Liver (tissue), 9 donors: ENCODE measurements around the gene C2orf92. TPM values are rescaled to one million over a fixed set of nuclear protein-coding genes. Genes with fewer than 3 reads are reported as not detected.

Experiments
- DNase-seq: peaks from one replicate; pipeline ENCODE4 v3.0.0-alpha.2; 2017; ENCODE audit warnings: low spot score
- H3K27ac ChIP-seq, 2 donors: one replicate each; pipeline ENCODE4 v1.7.0; 2013; ENCODE audit warnings: inconsistent platforms in 2 of 2, low read length in 2 of 2, control low read depth in 1 of 2, low read depth in 1 of 2, mild to moderate bottlenecking in 1 of 2
- H3K27me3 ChIP-seq, 4 donors: one replicate each; pipeline versions ENCODE4 v1.6.1 to v1.7.0; 2013; ENCODE audit warnings: low read length in 3 of 4, inconsistent platforms in 1 of 4, mild to moderate bottlenecking in 1 of 4, moderate library complexity in 1 of 4; ENCODE audit not compliant: control insufficient read depth in 4 of 4, insufficient read depth in 4 of 4
- H3K36me3 ChIP-seq, 4 donors: one replicate each; pipeline versions ENCODE4 v1.6.1 to v1.7.0; 2013; ENCODE audit warnings: low read length in 3 of 4, mild to moderate bottlenecking in 3 of 4, low read depth in 1 of 4, moderate library complexity in 1 of 4; ENCODE audit not compliant: control insufficient read depth in 4 of 4, insufficient read depth in 3 of 4
- H3K4me1 ChIP-seq, 4 donors: one replicate each; pipeline versions ENCODE4 v1.6.1 to v1.7.0; 2013; ENCODE audit warnings: low read length in 3 of 4, mild to moderate bottlenecking in 3 of 4, moderate library complexity in 1 of 4; ENCODE audit not compliant: control insufficient read depth in 4 of 4, insufficient read depth in 4 of 4
- H3K4me3 ChIP-seq, 3 donors: one replicate each; pipeline versions ENCODE4 v1.6.1 to v1.7.0; 2013; ENCODE audit warnings: low read length in 3 of 3, control low read depth in 1 of 3, low read depth in 1 of 3, mild to moderate bottlenecking in 1 of 3
- H3K9ac ChIP-seq, 2 donors: one replicate each; pipeline ENCODE4 v1.7.0; 2013; ENCODE audit warnings: low read length in 2 of 2, mild to moderate bottlenecking in 2 of 2, moderate library complexity in 2 of 2, control low read depth in 1 of 2, low read depth in 1 of 2
- H3K9me3 ChIP-seq, 4 donors: one replicate each; pipeline versions ENCODE4 v1.6.1 to v1.7.0; 2013; ENCODE audit warnings: low read length in 3 of 4; ENCODE audit not compliant: control insufficient read depth in 4 of 4
- CTCF ChIP-seq: fragments of 150-350 bp; IDR thresholded peaks from 2 replicates; pipeline ENCODE4 v1.5.1; 2017; ENCODE audit warnings: improper control_type of control experiment, low read depth, low read length; ENCODE audit not compliant: missing input control
- EGR1 ChIP-seq, 2 donors: IDR thresholded peaks; 2 replicates each; pipeline ENCODE4 v1.6.1; 2016 to 2018; ENCODE audit warnings: antibody characterized with exemption in 2 of 2, low read depth in 2 of 2
- FOXA1 ChIP-seq: IDR thresholded peaks from 2 replicates; pipeline ENCODE4 v1.6.1; 2016; ENCODE audit warnings: antibody characterized with exemption
- FOXA2 ChIP-seq: IDR thresholded peaks from 2 replicates; pipeline ENCODE4 v1.6.1; 2016; ENCODE audit warnings: antibody characterized with exemption
- GABPA ChIP-seq, 2 donors: IDR thresholded peaks in 1 of 2; conservative IDR thresholded peaks in 1 of 2; 2 replicates each; pipeline ENCODE4 v1.6.1; 2016; ENCODE audit warnings: antibody characterized with exemption in 2 of 2, mild to moderate bottlenecking in 1 of 2, moderate library complexity in 1 of 2
- HNF4A ChIP-seq, 2 donors: conservative IDR thresholded peaks; 2 replicates each; pipeline ENCODE4 v1.6.1; 2016; ENCODE audit warnings: antibody characterized with exemption in 2 of 2, mild to moderate bottlenecking in 2 of 2
- HNF4G ChIP-seq: IDR thresholded peaks from 2 replicates; pipeline ENCODE4 v1.6.1; 2016; ENCODE audit warnings: antibody characterized with exemption
- MAX ChIP-seq: IDR thresholded peaks from 2 replicates; pipeline ENCODE4 v1.6.1; 2016; ENCODE audit warnings: antibody characterized with exemption
- NR2F2 ChIP-seq: IDR thresholded peaks from 2 replicates; pipeline ENCODE4 v1.6.1; 2016; ENCODE audit warnings: antibody characterized with exemption
- RAD21 ChIP-seq, 2 donors: IDR thresholded peaks; 2 replicates each; pipeline ENCODE4 v1.6.1; 2016; ENCODE audit warnings: antibody characterized with exemption in 2 of 2, mild to moderate bottlenecking in 2 of 2
- REST ChIP-seq: IDR thresholded peaks from 2 replicates; pipeline ENCODE4 v1.6.1; 2016; ENCODE audit warnings: antibody characterized with exemption, mild to moderate bottlenecking
- RXRA ChIP-seq, 2 donors: IDR thresholded peaks; 2 replicates each; pipeline ENCODE4 v1.6.1; 2017 to 2018; ENCODE audit warnings: antibody characterized with exemption in 2 of 2, mild to moderate bottlenecking in 1 of 2
- SP1 ChIP-seq: IDR thresholded peaks from 2 replicates; pipeline ENCODE4 v1.6.1; 2018; ENCODE audit warnings: antibody characterized with exemption, mild to moderate bottlenecking
- TAF1 ChIP-seq: conservative IDR thresholded peaks from 2 replicates; pipeline ENCODE4 v1.6.1; 2016; ENCODE audit warnings: antibody characterized with exemption, mild to moderate bottlenecking
- YY1 ChIP-seq: IDR thresholded peaks from 2 replicates; pipeline ENCODE4 v1.6.1; 2016; ENCODE audit warnings: antibody characterized with exemption, mild to moderate bottlenecking
- ZBTB33 ChIP-seq: IDR thresholded peaks from 2 replicates; pipeline ENCODE4 v1.6.1; 2016; ENCODE audit warnings: antibody characterized with exemption
- WGBS: extraction: QIAGEN DNeasy Blood & Tissue Kit; methylation state at CpG from one replicate; pipeline ENCODE4 v1.1.7; 2013; 5-methylcytosine and 5-hydroxymethylcytosine counted together
- polyA plus RNA-seq, 2 donors: library from polyadenylated mRNA; stranded (reverse) in 1 of 2; unstranded in 1 of 2; fragments of 200-250 nt in 1 of 2; fragments of >200 nt in 1 of 2; fragmentation: Nextera tagmentation in 1 of 2; extraction: Ambion mirVana in 1 of 2; gene quantifications; one replicate each; pipeline versions ENCODE4 v1.2.1 to v1.2.3, GENCODE V29; 2013 to 2015
- total RNA-seq, 2 donors: library from RNA; depleted of rRNA; stranded (reverse); fragments of >200 nt; gene quantifications; one replicate each; pipeline ENCODE4 v1.2.3, GENCODE V29; 2014
- TF ChIP-seq, protein P1 (sequence below): IDR thresholded peaks from 2 replicates; pipeline ENCODE4 v1.6.1; 2016; ENCODE audit warnings: antibody characterized with exemption
- donor health status: healthy.
- donor health status: healthy.
- donor health status: healthy.
- donor health status: healthy.
- donor health status: healthy.

C2orf92 gene
- total and polyA plus RNA-seq, 4 donors: 0.96 to 8.0 (median 2.7) TPM

GRCh38 chr2:97706112-97706511, 36.6 kb downstream of the C2orf92 start:
- WGBS: 95% methylated on average over 13 of the region's 13 CpGs
- H3K27me3 ChIP-seq: no peaks in the 10 kb centered on the region
- H3K9me3 ChIP-seq: no peaks in the 10 kb centered on the region
- H3K27ac ChIP-seq: no peak overlapping the region
- H3K4me3 ChIP-seq: no peak overlapping the region
- H3K36me3 ChIP-seq: no peaks in the 10 kb centered on the region
- peaks cover 0 to 3% (median 0%) of the 10 kb centered on the region in 4 donors for H3K4me1 ChIP-seq
- DNase-seq: no peak
- TF ChIP-seq REST: no peak
- no peak for TF ChIP-seq RAD21 (IDR thresholded peaks at IDR 0.05)
- TF ChIP-seq SP1: no peak
- no peak for TF ChIP-seq HNF4G
- TF ChIP-seq TAF1: no peak
- TF ChIP-seq EGR1 (IDR thresholded peaks at IDR 0.05; ENCODE audit: low read depth in 2 of 2): no peak
- TF ChIP-seq ZBTB33: no peak
- no peak for TF ChIP-seq NR2F2
- TF ChIP-seq RXRA (IDR thresholded peaks at IDR 0.05): no peak
- no peak for TF ChIP-seq GABPA (IDR thresholded peaks at IDR 0.05 in 1 of 2, conservative IDR thresholded peaks at IDR 0.05 in 1 of 2)
- H3K9ac ChIP-seq: no peak overlapping the region

GRCh38 chr2:97706708-97707345, 37.3 kb downstream of the C2orf92 start:
- peaks cover 0 to 3% (median 0%) of the 10 kb centered on the region in 4 donors for H3K4me1 ChIP-seq
- no peak overlapping the region for H3K27ac ChIP-seq
- 76% methylated on average over 11 of the region's 11 CpGs for WGBS
- H3K4me3 ChIP-seq: no peak overlapping the region
- no peak for DNase-seq
- no peak overlapping the region for H3K9ac ChIP-seq
- no peaks in the 10 kb centered on the region for H3K27me3 ChIP-seq
- no peaks in the 10 kb centered on the region for H3K36me3 ChIP-seq
- no peaks in the 10 kb centered on the region for H3K9me3 ChIP-seq
- TF ChIP-seq CTCF: no peak
- no peak for TF ChIP-seq EGR1 (IDR thresholded peaks at IDR 0.05; ENCODE audit: low read depth in 2 of 2)
- TF ChIP-seq RXRA (IDR thresholded peaks at IDR 0.05): no peak
- no peak for TF ChIP-seq NR2F2
- no peak for TF ChIP-seq HNF4G
- TF ChIP-seq FOXA2: no peak
- TF ChIP-seq ZBTB33: no peak
- no peak for TF ChIP-seq SP1
- TF ChIP-seq REST: no peak
- TF ChIP-seq YY1: no peak
- no peak for TF ChIP-seq HNF4A (conservative IDR thresholded peaks at IDR 0.05)
- TF ChIP-seq FOXA1: no peak
- no peak for TF ChIP-seq MAX
- TF ChIP-seq RAD21 (IDR thresholded peaks at IDR 0.05): no peak
- no peak for TF ChIP-seq TAF1
- TF ChIP-seq GABPA (IDR thresholded peaks at IDR 0.05 in 1 of 2, conservative IDR thresholded peaks at IDR 0.05 in 1 of 2): no peak
- TF ChIP-seq, protein P1, sequence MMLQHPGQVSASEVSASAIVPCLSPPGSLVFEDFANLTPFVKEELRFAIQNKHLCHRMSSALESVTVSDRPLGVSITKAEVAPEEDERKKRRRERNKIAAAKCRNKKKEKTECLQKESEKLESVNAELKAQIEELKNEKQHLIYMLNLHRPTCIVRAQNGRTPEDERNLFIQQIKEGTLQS: no peak
